Cardiac muscle cell (in vitro differentiated cells and primary cell): Measurements from ENCODE around the gene DDX10. TPM values are rescaled to one million over a fixed set of nuclear protein-coding genes. Genes with fewer than 3 reads are reported as not detected.

ENCODE experiments used
- DNase-seq, 2 donors: peaks; one replicate each; pipeline versions ENCODE4 v3.0.0 to v3.0.0-alpha.2; 2010 to 2017; ENCODE audit warnings: low read depth in 1 of 2, low spot score in 1 of 2
- H3K27ac ChIP-seq: fragments of 200-600 bp; sonication (generic); 2 replicates; pipeline ENCODE4 v1.5.1; 2016
- H3K27me3 ChIP-seq: fragments of 200-600 bp; sonication (generic); 2 replicates; pipeline ENCODE4 v1.6.0; 2016; ENCODE audit warnings: control low read depth
- H3K36me3 ChIP-seq: fragments of 200-600 bp; sonication (generic); 2 replicates; pipeline ENCODE4 v1.5.1; 2016; ENCODE audit warnings: control low read depth
- H3K4me1 ChIP-seq: fragments of 200-600 bp; sonication (generic); 2 replicates; pipeline ENCODE4 v1.8.1; 2017; ENCODE audit warnings: low read depth, mild to moderate bottlenecking, mixed run types
- H3K4me3 ChIP-seq: fragments of 200-600 bp; sonication (generic); 2 replicates; pipeline ENCODE4 v1.5.1; 2016; ENCODE audit warnings: mild to moderate bottlenecking
- H3K9me3 ChIP-seq: fragments of 200-600 bp; sonication (generic); 2 replicates; pipeline ENCODE4 v1.5.1; 2017; ENCODE audit warnings: low read depth, mild to moderate bottlenecking, control low read depth
- polyA plus RNA-seq: library from polyadenylated mRNA; unstranded; fragments of >200 nt; fragmentation: Nextera tagmentation; extraction: Ambion mirVana; gene quantifications from 2 replicates; pipeline ENCODE4 v1.2.1, GENCODE V29; 2016
- total RNA-seq: library from RNA; depleted of rRNA; stranded (reverse); fragments of >200 nt; gene quantifications from 2 replicates; pipeline ENCODE4 v1.2.3, GENCODE V29; 2016
- TF ChIP-seq, protein P1 (sequence below): IDR thresholded peaks from 2 replicates; pipeline ENCODE4 v1.5.1; 2012; ENCODE audit warnings: low read depth, mild to moderate bottlenecking, low read length

DDX10 gene
- total and polyA plus RNA-seq, 2 experiments from 2014 or later = 16.0 to 17.9 TPM

DNA sequence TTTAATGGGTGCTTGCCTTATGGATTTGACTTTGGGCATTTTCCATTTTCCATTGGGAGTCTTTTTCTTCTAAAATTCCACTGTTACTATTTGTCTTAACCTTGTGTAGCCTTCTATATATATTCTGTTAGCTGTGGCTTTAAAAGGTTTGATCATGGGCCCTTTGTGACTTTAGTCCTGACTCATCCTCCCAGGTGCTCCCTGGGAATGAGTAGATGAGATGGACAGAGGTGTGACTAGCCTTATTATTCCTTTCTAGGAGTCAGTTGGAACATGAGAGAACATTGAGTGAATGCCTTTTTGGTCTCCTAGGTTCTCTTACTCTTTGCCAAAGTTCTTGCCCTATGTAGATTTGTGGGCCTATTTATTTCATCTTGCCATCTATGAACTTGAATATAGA lies 39.0 kb downstream of the DDX10 start:
- Histone ChIP-seq H3K4me3 (no peak overlapping the region), H3K4me1 (no peaks in the 10 kb centered on the region), H3K27me3 (no peaks in the 10 kb centered on the region), H3K36me3 (peaks cover 14% of the 10 kb centered on the region), H3K9me3 (peaks cover 3% of the 10 kb centered on the region), H3K27ac (no peak overlapping the region)
- TF ChIP-seq, protein P1, sequence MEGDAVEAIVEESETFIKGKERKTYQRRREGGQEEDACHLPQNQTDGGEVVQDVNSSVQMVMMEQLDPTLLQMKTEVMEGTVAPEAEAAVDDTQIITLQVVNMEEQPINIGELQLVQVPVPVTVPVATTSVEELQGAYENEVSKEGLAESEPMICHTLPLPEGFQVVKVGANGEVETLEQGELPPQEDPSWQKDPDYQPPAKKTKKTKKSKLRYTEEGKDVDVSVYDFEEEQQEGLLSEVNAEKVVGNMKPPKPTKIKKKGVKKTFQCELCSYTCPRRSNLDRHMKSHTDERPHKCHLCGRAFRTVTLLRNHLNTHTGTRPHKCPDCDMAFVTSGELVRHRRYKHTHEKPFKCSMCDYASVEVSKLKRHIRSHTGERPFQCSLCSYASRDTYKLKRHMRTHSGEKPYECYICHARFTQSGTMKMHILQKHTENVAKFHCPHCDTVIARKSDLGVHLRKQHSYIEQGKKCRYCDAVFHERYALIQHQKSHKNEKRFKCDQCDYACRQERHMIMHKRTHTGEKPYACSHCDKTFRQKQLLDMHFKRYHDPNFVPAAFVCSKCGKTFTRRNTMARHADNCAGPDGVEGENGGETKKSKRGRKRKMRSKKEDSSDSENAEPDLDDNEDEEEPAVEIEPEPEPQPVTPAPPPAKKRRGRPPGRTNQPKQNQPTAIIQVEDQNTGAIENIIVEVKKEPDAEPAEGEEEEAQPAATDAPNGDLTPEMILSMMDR = no peak
- DNase-seq = no peak

- DNase-seq = no peak
- TF ChIP-seq, protein P1 = no peak
- Histone ChIP-seq H3K9me3 (peaks cover 3% of the 10 kb centered on the region), H3K27ac (no peak overlapping the region), H3K4me1 (no peaks in the 10 kb centered on the region), H3K27me3 (no peaks in the 10 kb centered on the region), H3K36me3 (peaks cover 14% of the 10 kb centered on the region), H3K4me3 (no peak overlapping the region)
Measured at GRCh38 chr11:108705061-108705460, 40.2 kb downstream of the DDX10 start.

- DNase-seq = no peak
- TF ChIP-seq, protein P1 = no peak
- Histone ChIP-seq H3K9me3 (peaks cover 3% of the 10 kb centered on the region), H3K4me3 (no peak overlapping the region), H3K27ac (no peak overlapping the region), H3K4me1 (no peaks in the 10 kb centered on the region), H3K36me3 (peaks cover 14% of the 10 kb centered on the region), H3K27me3 (no peaks in the 10 kb centered on the region)
Measured at GRCh38 chr11:108708173-108708572, 43.3 kb downstream of the DDX10 start.

GRCh38 chr11:108709741-108710140 lies 44.9 kb downstream of the DDX10 start:
- Histone ChIP-seq H3K36me3 (peaks cover 14% of the 10 kb centered on the region), H3K4me1 (no peaks in the 10 kb centered on the region), H3K4me3 (no peak overlapping the region), H3K27ac (no peak overlapping the region), H3K27me3 (no peaks in the 10 kb centered on the region), H3K9me3 (peaks cover 3% of the 10 kb centered on the region)
- TF ChIP-seq, protein P1 = no peak
- DNase-seq = no peak

DNA sequence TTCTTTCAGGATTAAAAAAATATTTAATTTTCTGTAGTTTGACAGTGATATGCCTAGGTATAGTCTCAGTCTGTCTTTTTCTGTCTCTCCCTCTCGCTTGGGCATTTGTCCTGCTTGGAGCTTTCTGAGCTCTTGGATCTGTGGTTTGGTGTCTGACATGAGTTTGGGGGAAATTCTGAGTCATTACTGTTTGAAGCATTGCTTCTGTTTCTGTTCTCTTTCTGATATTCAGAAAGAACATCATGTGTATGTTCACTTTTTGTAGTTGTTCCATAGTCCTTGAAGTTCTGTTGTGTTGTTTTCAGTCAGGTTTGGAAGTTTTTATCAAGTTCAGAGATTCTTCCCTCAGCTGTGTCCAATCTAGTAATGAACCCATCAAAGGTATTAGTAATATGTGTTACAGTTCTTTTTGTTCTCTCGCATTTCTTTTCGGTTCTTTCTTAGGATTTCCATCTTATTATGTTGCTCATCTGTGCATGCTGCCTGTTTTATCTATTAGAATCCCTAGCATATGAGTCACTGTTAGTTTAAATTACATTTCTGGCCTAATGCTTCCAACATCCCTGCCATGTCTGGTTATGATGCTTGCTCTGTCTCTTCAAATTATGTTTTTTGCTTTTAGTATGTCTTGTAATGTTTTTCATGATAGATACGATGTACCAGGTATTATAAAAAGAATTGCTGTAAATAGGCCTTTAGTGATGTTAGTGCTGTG lies 48.4 kb downstream of the DDX10 start:
- Histone ChIP-seq H3K27me3 (no peaks in the 10 kb centered on the region), H3K27ac (no peak overlapping the region), H3K4me1 (no peaks in the 10 kb centered on the region), H3K36me3 (peaks cover 4% of the 10 kb centered on the region), H3K4me3 (no peak overlapping the region), H3K9me3 (no peaks in the 10 kb centered on the region)
- TF ChIP-seq, protein P1 = no peak
- DNase-seq = peak in 1 of 2 donors; percentile 80
